PFSK-1 (cell line): ENCODE results near the gene SRP14.

Source experiments
- POLR2AphosphoS5 ChIP-seq: IDR thresholded peaks from 2 replicates; pipeline ENCODE4 v1.6.1; 2012; ENCODE audit warnings: low read depth, mild to moderate bottlenecking, control low read depth, low read length, moderate library complexity
- TAF1 ChIP-seq: IDR thresholded peaks from 2 replicates; pipeline ENCODE4 v1.6.1; 2012; ENCODE audit warnings: low read length, control low read depth, borderline replicate concordance; ENCODE audit not compliant: insufficient read depth
- TF ChIP-seq, protein P1 (sequence below), 2 experiments: IDR thresholded peaks; 2 replicates each; pipeline versions ENCODE4 v1.6.1 to v1.8.0; 2011 to 2012; ENCODE audit warnings: low read depth in 2 of 2, low read length in 2 of 2, control low read depth in 1 of 2, inconsistent platforms in 1 of 2, mild to moderate bottlenecking in 1 of 2, moderate library complexity in 1 of 2; ENCODE audit not compliant: insufficient read depth in 1 of 2

DNA sequence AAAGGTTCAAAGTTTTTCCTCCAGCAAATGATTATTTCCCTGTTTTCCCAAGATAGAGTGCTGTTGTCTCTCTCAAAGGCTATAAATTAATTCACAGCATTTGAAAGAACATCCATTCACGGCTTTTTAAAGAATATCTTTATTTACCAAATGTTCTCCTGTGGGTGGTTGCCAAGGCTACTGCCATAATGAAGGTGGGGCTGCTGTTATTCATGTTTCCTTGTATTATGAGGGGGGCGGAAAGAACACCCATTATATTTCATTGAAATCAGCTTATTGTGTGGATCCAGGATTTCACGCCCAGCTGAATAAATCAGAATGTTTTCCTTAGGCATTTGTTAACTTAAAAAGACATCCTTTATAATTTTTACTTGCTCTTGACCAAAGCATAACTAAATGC, 10.1 kb downstream of the SRP14 start:
- TF ChIP-seq TAF1 (no peak), POLR2AphosphoS5 (no peak)
- TF ChIP-seq, protein P1, sequence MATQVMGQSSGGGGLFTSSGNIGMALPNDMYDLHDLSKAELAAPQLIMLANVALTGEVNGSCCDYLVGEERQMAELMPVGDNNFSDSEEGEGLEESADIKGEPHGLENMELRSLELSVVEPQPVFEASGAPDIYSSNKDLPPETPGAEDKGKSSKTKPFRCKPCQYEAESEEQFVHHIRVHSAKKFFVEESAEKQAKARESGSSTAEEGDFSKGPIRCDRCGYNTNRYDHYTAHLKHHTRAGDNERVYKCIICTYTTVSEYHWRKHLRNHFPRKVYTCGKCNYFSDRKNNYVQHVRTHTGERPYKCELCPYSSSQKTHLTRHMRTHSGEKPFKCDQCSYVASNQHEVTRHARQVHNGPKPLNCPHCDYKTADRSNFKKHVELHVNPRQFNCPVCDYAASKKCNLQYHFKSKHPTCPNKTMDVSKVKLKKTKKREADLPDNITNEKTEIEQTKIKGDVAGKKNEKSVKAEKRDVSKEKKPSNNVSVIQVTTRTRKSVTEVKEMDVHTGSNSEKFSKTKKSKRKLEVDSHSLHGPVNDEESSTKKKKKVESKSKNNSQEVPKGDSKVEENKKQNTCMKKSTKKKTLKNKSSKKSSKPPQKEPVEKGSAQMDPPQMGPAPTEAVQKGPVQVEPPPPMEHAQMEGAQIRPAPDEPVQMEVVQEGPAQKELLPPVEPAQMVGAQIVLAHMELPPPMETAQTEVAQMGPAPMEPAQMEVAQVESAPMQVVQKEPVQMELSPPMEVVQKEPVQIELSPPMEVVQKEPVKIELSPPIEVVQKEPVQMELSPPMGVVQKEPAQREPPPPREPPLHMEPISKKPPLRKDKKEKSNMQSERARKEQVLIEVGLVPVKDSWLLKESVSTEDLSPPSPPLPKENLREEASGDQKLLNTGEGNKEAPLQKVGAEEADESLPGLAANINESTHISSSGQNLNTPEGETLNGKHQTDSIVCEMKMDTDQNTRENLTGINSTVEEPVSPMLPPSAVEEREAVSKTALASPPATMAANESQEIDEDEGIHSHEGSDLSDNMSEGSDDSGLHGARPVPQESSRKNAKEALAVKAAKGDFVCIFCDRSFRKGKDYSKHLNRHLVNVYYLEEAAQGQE (IDR thresholded peaks at IDR 0.05; ENCODE audit: insufficient read depth in 1 of 2, low read depth in 2 of 2, low read length in 2 of 2) = no peak
